Fibroblast of skin of right quadriceps (primary cell): Measurements from ENCODE around the gene PIP5K1A.
"Not testable (repeated sequence)": the region's sequence is repeated elsewhere in the genome, so short reads cannot be mapped to it uniquely, and the experiment has no call there.

ENCODE experiments used
- DNase-seq: peaks from one replicate; pipeline ENCODE4 v3.0.0-alpha.2; 2013

PIP5K1A gene

DNA sequence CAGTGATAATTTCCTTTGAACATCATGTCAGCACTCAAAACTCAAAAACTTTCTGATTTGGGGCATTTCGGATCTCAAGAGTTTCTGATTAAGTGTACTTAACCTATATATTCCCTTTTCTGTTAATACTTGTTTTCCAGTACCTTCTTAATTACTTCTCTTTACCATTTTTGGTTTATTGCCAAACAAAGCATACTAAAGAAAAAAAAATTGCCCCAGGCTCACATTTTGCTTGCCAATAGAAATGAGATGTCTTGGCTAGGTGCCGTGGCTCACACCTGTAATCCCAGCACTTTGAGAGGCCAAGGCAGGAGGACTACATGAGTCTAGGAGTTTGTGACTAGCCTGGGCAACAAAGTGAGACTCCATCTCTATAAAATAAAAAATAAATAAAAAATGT lies 61.0 kb downstream of the PIP5K1A start:
- no peak for DNase-seq

DNA sequence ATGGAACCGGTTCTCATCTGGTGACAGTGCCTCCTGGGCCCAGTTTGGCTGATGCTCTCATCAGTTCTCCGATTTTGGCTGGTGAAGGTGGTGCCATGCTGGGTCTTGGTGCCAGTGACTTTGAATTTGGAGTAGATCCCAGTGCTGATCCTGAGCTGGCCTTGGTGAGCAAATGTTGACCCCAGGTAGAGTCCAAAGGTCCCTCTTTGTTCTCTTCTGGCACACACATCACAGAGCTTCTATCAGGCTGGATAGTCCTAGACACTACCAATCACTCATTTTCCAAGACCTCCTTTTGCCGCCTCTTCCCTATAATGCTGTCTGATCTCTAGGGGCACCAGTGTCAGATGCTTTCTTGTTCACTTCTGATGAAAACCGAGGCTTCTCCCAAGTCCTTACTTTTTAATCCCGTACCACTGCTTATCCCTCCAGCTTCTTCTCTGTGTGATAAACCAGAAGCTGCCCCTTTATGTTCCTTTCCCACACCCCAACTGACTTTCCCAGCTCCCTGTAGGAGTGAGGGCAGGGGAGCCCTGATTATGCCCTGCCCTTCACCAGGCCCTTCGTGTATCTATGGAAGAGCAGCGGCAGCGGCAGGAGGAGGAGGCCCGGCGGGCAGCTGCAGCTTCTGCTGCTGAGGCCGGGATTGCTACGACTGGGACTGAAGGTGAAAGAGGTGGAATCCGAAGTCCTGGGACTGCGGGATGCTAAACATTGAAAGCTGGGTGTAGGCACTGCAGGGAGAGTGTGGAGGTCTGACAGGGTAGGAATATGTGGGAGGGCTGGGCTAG lies 67.3 kb downstream of the PIP5K1A start:
- no peak for DNase-seq

DNA sequence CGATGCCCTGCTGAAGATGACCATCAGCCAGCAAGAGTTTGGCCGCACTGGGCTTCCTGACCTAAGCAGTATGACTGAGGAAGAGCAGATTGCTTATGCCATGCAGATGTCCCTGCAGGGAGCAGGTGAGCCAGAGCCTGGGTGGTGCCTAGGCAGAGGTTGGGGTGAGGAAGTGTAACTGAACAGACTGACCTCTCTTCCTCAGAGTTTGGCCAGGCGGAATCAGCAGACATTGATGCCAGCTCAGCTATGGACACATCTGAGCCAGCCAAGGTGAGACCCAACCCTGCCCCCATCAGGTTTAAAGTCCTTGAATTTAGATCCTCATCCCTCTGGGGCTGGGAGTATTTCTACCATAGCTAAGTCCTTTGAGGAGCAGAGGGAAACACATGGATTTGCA lies 68.0 kb downstream of the PIP5K1A start:
- no peak for DNase-seq

- DNase-seq: no peak
Observed at GRCh38 chr1:151266821-151267220, 68.5 kb downstream of the PIP5K1A start.

- no peak for DNase-seq
Observed at GRCh38 chr1:151267760-151268159, 69.4 kb downstream of the PIP5K1A start.

DNA sequence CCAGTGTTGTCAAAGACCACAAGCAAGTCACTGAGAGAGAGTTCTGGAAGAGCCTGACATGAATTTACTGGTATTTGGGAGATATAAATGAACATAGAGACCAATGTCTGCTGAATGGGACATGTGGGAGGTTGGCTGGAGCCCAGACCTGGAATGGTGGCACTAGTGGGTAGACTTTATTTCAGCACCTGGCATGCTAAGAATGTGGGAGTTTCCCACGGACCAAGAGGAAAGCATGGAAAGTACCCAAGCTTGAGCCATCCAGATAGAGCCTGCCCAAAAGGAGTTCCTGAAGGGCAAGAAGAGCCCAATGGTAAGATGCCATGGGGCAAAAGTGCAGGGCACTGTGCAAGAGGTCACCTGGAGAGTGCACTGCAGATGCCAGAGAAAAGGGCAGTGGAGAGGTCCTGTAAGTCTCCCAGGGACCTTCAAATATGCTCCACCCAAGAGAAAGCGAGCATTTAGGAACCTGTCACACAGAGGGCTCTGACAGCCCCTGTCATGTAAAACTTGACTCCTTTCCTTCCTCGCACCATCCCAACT lies 75.6 kb downstream of the PIP5K1A start:
- no peak for DNase-seq

- not testable (repeated sequence) for DNase-seq
Observed at GRCh38 chr1:151275341-151275740, 77.0 kb downstream of the PIP5K1A start.

GRCh38 chr1:151277249-151277648 lies 78.9 kb downstream of the PIP5K1A start:
- no peak for DNase-seq

GRCh38 chr1:151281225-151281968 lies 83.0 kb downstream of the PIP5K1A start:
- peak; percentile 99 for DNase-seq

DNA sequence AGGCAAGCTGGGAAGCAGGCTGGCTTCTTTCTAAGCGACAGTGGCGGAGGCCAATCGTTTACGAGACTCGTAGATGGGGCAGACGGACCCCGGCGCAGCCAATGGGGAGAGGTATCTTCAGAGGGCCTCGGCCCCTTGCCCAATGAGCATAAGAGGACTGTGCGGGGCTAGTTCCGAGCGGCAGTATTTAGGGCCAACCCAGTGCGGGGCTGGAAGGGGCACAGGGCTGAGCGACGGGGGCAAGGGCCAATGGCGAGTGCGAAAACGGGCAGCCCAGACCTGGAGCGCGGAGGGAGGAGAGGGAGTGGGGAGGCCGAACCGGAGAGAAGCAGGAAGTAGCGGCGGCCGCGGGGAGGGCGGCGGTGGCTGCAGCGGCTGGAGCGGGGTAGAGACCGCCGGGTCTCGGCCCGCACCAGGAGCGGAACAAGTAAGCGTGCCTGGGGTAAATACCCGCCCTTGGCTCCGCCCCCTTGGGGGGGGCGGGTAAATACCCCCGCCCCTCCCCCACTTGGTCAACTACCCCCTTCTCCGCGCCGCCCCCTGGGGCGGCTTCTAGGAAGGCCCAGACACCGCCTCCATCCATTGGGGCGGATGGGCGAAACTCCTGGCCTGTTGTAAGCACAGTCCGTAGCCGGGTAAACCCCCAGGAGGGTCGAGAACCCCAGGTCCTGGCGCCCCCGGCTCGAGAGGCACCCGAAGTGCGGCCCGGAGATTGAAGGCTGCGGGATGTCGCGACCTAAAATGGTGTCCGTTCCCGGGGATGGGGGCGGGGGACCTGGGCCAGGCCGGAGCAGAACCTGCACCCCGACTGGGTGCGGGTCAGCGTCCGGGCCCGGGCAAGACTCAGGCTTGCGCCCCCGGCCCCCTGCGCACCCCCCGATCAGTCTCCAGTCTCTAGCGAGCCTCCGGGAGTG lies 83.9 kb downstream of the PIP5K1A start, which contains the start of gene ZNF687:
Gene ZNF687 (plus strand): TSS at position 331 of the 914 bp plus-strand sequence. CDS start 3,993 bp downstream, outside the sequence.
- DNase-seq: peak; percentile 100

GRCh38 chr1:151282883-151283725 lies 84.8 kb downstream of the PIP5K1A start:
- DNase-seq: peak; percentile 13

- DNase-seq: no peak
Observed at GRCh38 chr1:151284013-151284577, 85.7 kb downstream of the PIP5K1A start.

GRCh38 chr1:151286619-151287340 lies 88.4 kb downstream of the PIP5K1A start:
- DNase-seq: no peak

GRCh38 chr1:151287341-151287699 lies 89.0 kb downstream of the PIP5K1A start:
- DNase-seq: no peak

DNA sequence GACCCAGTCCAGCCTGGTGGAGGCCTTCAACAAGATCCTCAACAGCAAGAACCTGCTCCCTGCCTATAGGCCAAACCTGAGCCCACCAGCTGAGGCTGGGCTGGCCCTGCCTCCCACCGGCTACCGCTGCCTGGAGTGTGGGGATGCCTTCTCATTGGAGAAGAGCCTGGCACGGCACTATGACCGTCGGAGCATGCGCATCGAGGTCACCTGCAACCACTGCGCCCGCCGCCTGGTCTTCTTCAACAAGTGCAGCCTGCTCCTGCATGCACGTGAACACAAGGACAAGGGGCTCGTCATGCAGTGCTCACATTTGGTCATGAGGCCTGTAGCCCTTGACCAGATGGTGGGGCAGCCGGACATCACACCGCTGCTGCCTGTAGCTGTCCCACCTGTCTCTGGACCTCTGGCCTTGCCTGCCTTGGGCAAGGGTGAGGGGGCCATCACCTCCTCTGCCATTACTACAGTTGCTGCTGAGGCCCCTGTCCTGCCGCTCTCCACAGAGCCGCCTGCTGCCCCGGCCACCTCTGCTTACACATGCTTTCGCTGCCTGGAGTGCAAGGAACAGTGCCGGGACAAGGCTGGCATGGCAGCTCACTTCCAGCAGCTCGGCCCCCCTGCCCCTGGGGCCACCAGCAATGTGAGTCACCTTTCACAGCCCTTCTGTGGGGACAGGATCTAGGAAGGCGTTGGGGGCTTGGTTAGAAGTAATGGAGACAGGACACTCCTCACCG lies 89.6 kb downstream of the PIP5K1A start:
- DNase-seq: no peak

- no peak for DNase-seq
Observed at GRCh38 chr1:151288502-151288901, 90.2 kb downstream of the PIP5K1A start.

- DNase-seq: no peak
Observed at GRCh38 chr1:151289080-151289935, 91.0 kb downstream of the PIP5K1A start.

GRCh38 chr1:151289991-151290708 lies 91.8 kb downstream of the PIP5K1A start:
- DNase-seq: no peak
